HG02678 (cell line): ENCODE results near the gene SESN1.

Experiments used
- ATAC-seq: cut with Tn5 transposase; IDR thresholded peaks from one replicate; pipeline ENCODE4 v1.9.1; 2021; ENCODE audit warnings: mild to moderate bottlenecking, moderate library complexity; ENCODE audit not compliant: unreplicated experiment

The SESN1 gene

GRCh38 chr6:109062216-109062615 is 32.4 kb downstream of the SESN1 start:
- ATAC-seq = no peak

- no peak for ATAC-seq
Measured at GRCh38 chr6:109060571-109060970, 34.1 kb downstream of the SESN1 start.

- ATAC-seq = no peak
Measured at GRCh38 chr6:109059571-109060021, 35.0 kb downstream of the SESN1 start.

- ATAC-seq = no peak
Measured at GRCh38 chr6:109059153-109059552, 35.5 kb downstream of the SESN1 start.

- no peak for ATAC-seq
Measured at GRCh38 chr6:109058620-109059019, 36.0 kb downstream of the SESN1 start.

GRCh38 chr6:109056661-109057060 is 38.0 kb downstream of the SESN1 start:
- no peak for ATAC-seq

- ATAC-seq = no peak
Measured at GRCh38 chr6:109055771-109056235, 38.8 kb downstream of the SESN1 start.

GRCh38 chr6:109053336-109053735 is 41.3 kb downstream of the SESN1 start:
- ATAC-seq = no peak

GRCh38 chr6:109052852-109053251 is 41.8 kb downstream of the SESN1 start:
- ATAC-seq = no peak

- ATAC-seq = peak; percentile 47
Measured at GRCh38 chr6:109052018-109052651, 42.5 kb downstream of the SESN1 start.

GRCh38 chr6:109051301-109052017 is 43.2 kb downstream of the SESN1 start:
- no peak for ATAC-seq

- ATAC-seq = no peak
Measured at GRCh38 chr6:109050447-109051102, 44.1 kb downstream of the SESN1 start.

GRCh38 chr6:109050012-109050411 is 44.6 kb downstream of the SESN1 start:
- no peak for ATAC-seq

- no peak for ATAC-seq
Measured at GRCh38 chr6:109048670-109049415, 45.8 kb downstream of the SESN1 start.

GRCh38 chr6:109048176-109048575 is 46.5 kb downstream of the SESN1 start:
- ATAC-seq = no peak

GRCh38 chr6:109045493-109045892 is 49.2 kb downstream of the SESN1 start:
- no peak for ATAC-seq

- no peak for ATAC-seq
Measured at GRCh38 chr6:109039795-109040194, 54.9 kb downstream of the SESN1 start.

- ATAC-seq = no peak
Measured at GRCh38 chr6:109038837-109039398, 55.7 kb downstream of the SESN1 start.

- ATAC-seq = no peak
Measured at GRCh38 chr6:109036574-109037294, 57.9 kb downstream of the SESN1 start.

- no peak for ATAC-seq
Measured at GRCh38 chr6:109034526-109034925, 60.1 kb downstream of the SESN1 start.
